HepG2 (cell line): ENCODE measurements around the gene PERP. TPM values are rescaled to one million over a fixed set of nuclear protein-coding genes. Genes with fewer than 3 reads are reported as not detected.
A peak's percentile ranks its signal among the peaks of the same experiment; 100 is the strongest.

Experiments
- ADNP ChIP-seq: sonication (generic); formaldehyde crosslinking; IDR thresholded peaks from 2 replicates; pipeline ENCODE4 v1.4.0; 2020; ENCODE audit warnings: missing genetic modification reagents
- HOXA3 ChIP-seq: sonication (generic); formaldehyde crosslinking; IDR thresholded peaks from 2 replicates; pipeline ENCODE4 v1.5.0; 2020; ENCODE audit warnings: missing genetic modification reagents
- IKZF1 ChIP-seq: fragments of 450-650 bp; IDR thresholded peaks from 2 replicates; pipeline ENCODE4 v1.7.1; 2016
- IRX3 ChIP-seq: sonication (generic); formaldehyde crosslinking; IDR thresholded peaks from 2 replicates; pipeline ENCODE4 v1.8.1; 2023; ENCODE audit warnings: mild to moderate bottlenecking, low read depth, missing genetic modification reagents, borderline replicate concordance
- MAFF ChIP-seq: IDR thresholded peaks from 2 replicates; pipeline ENCODE4 v1.6.1; 2011; ENCODE audit warnings: low read depth, low read length, improper control_type of control experiment
- MEIS1 ChIP-seq: sonication (generic); formaldehyde crosslinking; IDR thresholded peaks from 2 replicates; pipeline ENCODE4 v1.9.0; 2021; ENCODE audit warnings: mild to moderate bottlenecking, missing genetic modification reagents, moderate library complexity, borderline replicate concordance
- MIER3 ChIP-seq: IDR thresholded peaks from 2 replicates; pipeline ENCODE4 v1.6.1; 2016; ENCODE audit warnings: missing compliant biosample characterization, borderline replicate concordance
- NCOA5 ChIP-seq: sonication (generic); formaldehyde crosslinking; IDR thresholded peaks from 2 replicates; pipeline ENCODE4 v1.4.0; 2020; ENCODE audit warnings: missing genetic modification reagents
- NR2F2 ChIP-seq: IDR thresholded peaks from 2 replicates; pipeline ENCODE4 v1.6.1; 2012; ENCODE audit warnings: low read depth, inconsistent platforms, borderline replicate concordance
- PAWR ChIP-seq: sonication (generic); formaldehyde crosslinking; IDR thresholded peaks from 2 replicates; pipeline ENCODE4 v1.4.0; 2020; ENCODE audit warnings: missing genetic modification reagents, mild to moderate bottlenecking, borderline replicate concordance
- SP5 ChIP-seq: IDR thresholded peaks from 2 replicates; pipeline ENCODE4 v1.6.1; 2016; ENCODE audit warnings: low read depth, borderline replicate concordance
- STAT5B ChIP-seq: sonication (generic); formaldehyde crosslinking; IDR thresholded peaks from 2 replicates; pipeline ENCODE4 v1.4.0; 2020; ENCODE audit warnings: missing genetic modification reagents
- SYNCRIP ChIP-seq: fragments of 200-400 bp; formaldehyde crosslinking; IDR thresholded peaks from 2 replicates; pipeline ENCODE4 v1.6.1; 2018; ENCODE audit warnings: mild to moderate bottlenecking, low read depth, low read length; ENCODE audit not compliant: insufficient read depth
- ZNF10 ChIP-seq: sonication (generic); formaldehyde crosslinking; IDR thresholded peaks from 2 replicates; pipeline ENCODE4 v1.4.0; 2020; ENCODE audit warnings: mild to moderate bottlenecking, low read depth, missing genetic modification reagents, borderline replicate concordance
- ZNF138 ChIP-seq: sonication (generic); formaldehyde crosslinking; IDR thresholded peaks from 2 replicates; pipeline ENCODE4 v1.5.0; 2020; ENCODE audit warnings: mild to moderate bottlenecking, low read depth, missing genetic modification reagents
- ZNF292 ChIP-seq: sonication (generic); formaldehyde crosslinking; IDR thresholded peaks from 2 replicates; pipeline ENCODE4 v1.8.1; 2022; ENCODE audit warnings: mild to moderate bottlenecking, low read depth, missing genetic modification reagents, borderline replicate concordance
- ZNF337 ChIP-seq: sonication (generic); formaldehyde crosslinking; IDR thresholded peaks from 2 replicates; pipeline ENCODE4 v1.5.1; 2020; ENCODE audit warnings: missing genetic modification reagents, low read depth, mild to moderate bottlenecking, borderline replicate concordance
- ZNF720 ChIP-seq: sonication (generic); formaldehyde crosslinking; IDR thresholded peaks from 2 replicates; pipeline ENCODE4 v1.4.0; 2020; ENCODE audit warnings: missing genetic modification reagents
- ZNF777 ChIP-seq: sonication (generic); formaldehyde crosslinking; IDR thresholded peaks from 2 replicates; pipeline ENCODE4 v1.4.0; 2020; ENCODE audit warnings: missing genetic modification reagents
- ZSCAN30 ChIP-seq: sonication (generic); formaldehyde crosslinking; IDR thresholded peaks from 2 replicates; pipeline ENCODE4 v1.5.0; 2020; ENCODE audit warnings: mild to moderate bottlenecking, missing genetic modification reagents
- polyA plus RNA-seq, 8 experiments: library from polyadenylated mRNA; depleted of rRNA in 3 of 8; stranded (reverse) in 7 of 8; unstranded in 1 of 8; fragments of >200 nt; fragmentation: Illumina TruSeq in 4 of 8; extraction: Trizol in 4 of 8; gene quantifications; 2 replicates each; pipeline versions ENCODE4 v1.2.1 to v1.2.3, GENCODE V29; 2011 to 2016; ENCODE audit warnings: low read depth in 4 of 8, missing spikeins in 1 of 8, mixed read lengths in 1 of 8; ENCODE audit not compliant: insufficient read depth in 1 of 8
- total RNA-seq, 5 experiments: library from RNA; depleted of rRNA; stranded (reverse); fragments of >200 nt; fragmentation: Illumina TruSeq; extraction: Trizol; gene quantifications; 2 replicates each; pipeline ENCODE4 v1.2.3, GENCODE V29; 2016; ENCODE audit warnings: low read depth in 1 of 5
- TF ChIP-seq, protein P1 (sequence below): sonication (generic); formaldehyde crosslinking; IDR thresholded peaks from 2 replicates; pipeline ENCODE4 v1.8.0; 2022; ENCODE audit warnings: mild to moderate bottlenecking, missing genetic modification reagents, borderline replicate concordance
- TF ChIP-seq, protein P2 (sequence below): sonication (generic); formaldehyde crosslinking; IDR thresholded peaks from 2 replicates; pipeline ENCODE4 v1.8.1; 2023; ENCODE audit warnings: mild to moderate bottlenecking, inconsistent platforms, moderate library complexity, missing genetic modification reagents, borderline replicate concordance
- TF ChIP-seq, protein P3 (sequence below): sonication (generic); formaldehyde crosslinking; IDR thresholded peaks from 2 replicates; pipeline ENCODE4 v1.9.0; 2021; ENCODE audit warnings: missing genetic modification reagents, borderline replicate concordance
- TF ChIP-seq, protein P4 (sequence below): sonication (generic); formaldehyde crosslinking; IDR thresholded peaks from 2 replicates; pipeline ENCODE4 v1.8.0; 2022; ENCODE audit warnings: mild to moderate bottlenecking, missing genetic modification reagents

PERP gene
- total and polyA plus RNA-seq, 2 of the 13 experiments (the other 11 are each of a cell fraction or from before 2014, with no cell fraction given) = 26.0 to 53.0 TPM

DNA sequence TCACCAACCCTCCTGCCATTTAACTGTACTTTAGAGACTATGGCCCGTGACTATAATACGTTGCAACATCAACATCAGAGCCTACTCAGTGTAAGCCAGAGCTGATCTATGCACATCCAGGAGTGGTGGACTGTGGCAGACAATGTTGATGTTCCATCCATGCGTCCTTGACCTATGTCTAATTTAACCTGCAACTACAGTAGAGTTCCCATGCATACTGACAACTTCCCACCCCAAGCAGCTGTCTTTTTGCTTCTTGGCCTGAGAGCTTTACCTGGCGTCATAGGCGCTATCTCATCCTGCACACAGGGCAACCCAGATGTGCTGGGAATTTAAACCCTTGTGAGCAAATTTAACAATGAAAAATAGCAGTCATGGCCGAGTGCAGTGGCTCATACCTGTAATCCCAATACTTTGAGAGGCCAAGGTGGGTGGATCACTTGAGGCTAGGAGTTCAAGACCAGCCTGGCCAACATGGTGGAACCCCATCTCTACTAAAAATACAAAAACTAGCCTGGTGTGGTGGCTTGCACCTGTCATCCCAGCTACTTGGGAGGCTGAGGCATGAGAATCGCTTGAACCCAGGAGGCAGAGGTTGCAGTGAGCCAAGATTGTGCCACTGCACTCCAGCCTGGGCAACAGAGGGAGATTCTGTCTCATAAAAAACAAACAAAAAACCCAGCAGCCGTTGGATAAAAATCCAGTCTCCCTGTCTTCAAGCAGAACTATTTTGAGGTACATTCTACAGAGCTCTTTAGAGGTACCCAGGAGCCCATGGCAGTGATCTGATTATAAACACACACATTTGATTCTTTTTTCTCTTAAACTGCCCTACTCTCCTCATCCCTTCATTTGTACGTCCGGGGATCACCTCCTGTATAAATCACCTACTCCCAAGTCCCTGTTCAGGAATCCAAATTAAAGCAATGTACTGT is 22.0 kb downstream of the PERP start (continued):
- TF ChIP-seq, protein P1, sequence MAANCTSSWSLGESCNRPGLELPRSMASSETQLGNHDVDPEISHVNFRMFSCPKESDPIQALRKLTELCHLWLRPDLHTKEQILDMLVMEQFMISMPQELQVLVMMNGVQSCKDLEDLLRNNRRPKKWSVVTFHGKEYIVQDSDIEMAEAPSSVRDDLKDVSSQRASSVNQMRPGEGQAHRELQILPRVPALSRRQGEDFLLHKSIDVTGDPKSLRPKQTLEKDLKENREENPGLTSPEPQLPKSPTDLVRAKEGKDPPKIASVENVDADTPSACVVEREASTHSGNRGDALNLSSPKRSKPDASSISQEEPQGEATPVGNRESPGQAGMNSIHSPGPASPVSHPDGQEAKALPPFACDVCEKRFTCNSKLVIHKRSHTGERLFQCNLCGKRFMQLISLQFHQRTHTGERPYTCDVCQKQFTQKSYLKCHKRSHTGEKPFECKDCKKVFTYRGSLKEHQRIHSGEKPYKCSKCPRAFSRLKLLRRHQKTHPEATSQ (CRISPR knock-in tag) = no peak; the same call in 1 of the 2 replicates
- TF ChIP-seq, protein P2, sequence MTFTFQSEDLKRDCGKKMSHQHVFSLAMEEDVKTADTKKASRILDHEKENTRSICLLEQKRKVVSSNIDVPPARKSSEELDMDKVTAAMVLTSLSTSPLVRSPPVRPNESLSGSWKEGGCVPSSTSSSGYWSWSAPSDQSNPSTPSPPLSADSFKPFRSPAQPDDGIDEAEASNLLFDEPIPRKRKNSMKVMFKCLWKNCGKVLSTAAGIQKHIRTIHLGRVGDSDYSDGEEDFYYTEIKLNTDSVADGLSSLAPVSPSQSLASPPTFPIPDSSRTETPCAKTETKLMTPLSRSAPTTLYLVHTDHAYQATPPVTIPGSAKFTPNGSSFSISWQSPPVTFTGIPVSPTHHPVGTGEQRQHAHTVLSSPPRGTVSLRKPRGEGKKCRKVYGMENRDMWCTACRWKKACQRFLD = no peak
- peak; percentile 95; the same call in 1 of the 2 replicates for TF ChIP-seq MIER3
- no peak for TF ChIP-seq ZSCAN30 (CRISPR knock-in tag)
- TF ChIP-seq STAT5B (CRISPR knock-in tag) = no peak
- no peak for TF ChIP-seq SYNCRIP
- no peak for TF ChIP-seq ZNF10 (CRISPR knock-in tag)
- TF ChIP-seq ADNP (CRISPR knock-in tag) = peak; percentile 76
- 0 out of 2 replicates have a peak, but pooled peaks have one; percentile 25 for TF ChIP-seq ZNF777
- peak; percentile 71; the same call in 1 of the 2 replicates for TF ChIP-seq HOXA3 (CRISPR knock-in tag)
- TF ChIP-seq IKZF1 = no peak
- TF ChIP-seq, protein P3, sequence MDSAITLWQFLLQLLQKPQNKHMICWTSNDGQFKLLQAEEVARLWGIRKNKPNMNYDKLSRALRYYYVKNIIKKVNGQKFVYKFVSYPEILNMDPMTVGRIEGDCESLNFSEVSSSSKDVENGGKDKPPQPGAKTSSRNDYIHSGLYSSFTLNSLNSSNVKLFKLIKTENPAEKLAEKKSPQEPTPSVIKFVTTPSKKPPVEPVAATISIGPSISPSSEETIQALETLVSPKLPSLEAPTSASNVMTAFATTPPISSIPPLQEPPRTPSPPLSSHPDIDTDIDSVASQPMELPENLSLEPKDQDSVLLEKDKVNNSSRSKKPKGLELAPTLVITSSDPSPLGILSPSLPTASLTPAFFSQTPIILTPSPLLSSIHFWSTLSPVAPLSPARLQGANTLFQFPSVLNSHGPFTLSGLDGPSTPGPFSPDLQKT (CRISPR knock-in tag) = no peak
- TF ChIP-seq MAFF = no peak
- TF ChIP-seq MEIS1 (CRISPR knock-in tag) = peak; percentile 71; the same call in 1 of the 2 replicates
- TF ChIP-seq SP5 (CRISPR knock-in tag) = peak; percentile 63
- 0 out of 2 replicates have a peak, but pooled peaks have one; percentile 36 for TF ChIP-seq IRX3
- TF ChIP-seq, protein P4, sequence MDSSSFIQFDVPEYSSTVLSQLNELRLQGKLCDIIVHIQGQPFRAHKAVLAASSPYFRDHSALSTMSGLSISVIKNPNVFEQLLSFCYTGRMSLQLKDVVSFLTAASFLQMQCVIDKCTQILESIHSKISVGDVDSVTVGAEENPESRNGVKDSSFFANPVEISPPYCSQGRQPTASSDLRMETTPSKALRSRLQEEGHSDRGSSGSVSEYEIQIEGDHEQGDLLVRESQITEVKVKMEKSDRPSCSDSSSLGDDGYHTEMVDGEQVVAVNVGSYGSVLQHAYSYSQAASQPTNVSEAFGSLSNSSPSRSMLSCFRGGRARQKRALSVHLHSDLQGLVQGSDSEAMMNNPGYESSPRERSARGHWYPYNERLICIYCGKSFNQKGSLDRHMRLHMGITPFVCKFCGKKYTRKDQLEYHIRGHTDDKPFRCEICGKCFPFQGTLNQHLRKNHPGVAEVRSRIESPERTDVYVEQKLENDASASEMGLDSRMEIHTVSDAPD (CRISPR knock-in tag) = no peak
- TF ChIP-seq ZNF292 (CRISPR knock-in tag) = peak; percentile 98; the same call in 1 of the 2 replicates
- TF ChIP-seq NCOA5 (CRISPR knock-in tag) = no peak
- TF ChIP-seq NR2F2 = peak; percentile 90
- TF ChIP-seq ZNF138 (CRISPR knock-in tag) = no peak
- TF ChIP-seq ZNF337 = no peak
- TF ChIP-seq PAWR = no peak
- no peak for TF ChIP-seq ZNF720 (CRISPR knock-in tag)
